GM23338 (cell line): ENCODE data around the gene BIRC5. TPM values are rescaled to one million over a fixed set of nuclear protein-coding genes. Genes with fewer than 3 reads are reported as not detected.

Source experiments
- ATAC-seq: fragments of 200-7000 bp; cut with Tn5 transposase; 3 replicates; pipeline ENCODE4 v1.9.1; 2020
- DNase-seq: peaks from one replicate; pipeline ENCODE4 v3.0.0-alpha.2; 2015; ENCODE audit warnings: low spot score
- H2AFZ ChIP-seq: fragments of 200-600 bp; sonication (generic); 2 replicates; pipeline ENCODE4 v1.8.0; 2016; ENCODE audit warnings: antibody characterized with exemption, mild to moderate bottlenecking, moderate library complexity
- H3F3A ChIP-seq: fragments of 200-600 bp; sonication (generic); replicated peaks from 2 replicates; pipeline ENCODE4 v1.8.0; 2017; ENCODE audit warnings: antibody characterized with exemption, mixed run types, low read depth
- H3K27ac ChIP-seq: fragments of 200-600 bp; sonication (generic); 2 replicates; pipeline ENCODE4 v1.6.1; 2016; ENCODE audit warnings: low read depth
- H3K27me3 ChIP-seq: fragments of 200-600 bp; sonication (generic); 2 replicates; pipeline ENCODE4 v1.8.0; 2016; ENCODE audit warnings: mild to moderate bottlenecking, mixed run types, moderate library complexity; ENCODE audit not compliant: insufficient read depth
- H3K36me3 ChIP-seq: fragments of 200-600 bp; sonication (generic); 2 replicates; pipeline ENCODE4 v1.8.0; 2016; ENCODE audit warnings: mild to moderate bottlenecking; ENCODE audit not compliant: insufficient read depth
- H3K4me1 ChIP-seq: fragments of 200-600 bp; sonication (generic); 2 replicates; pipeline ENCODE4 v1.8.0; 2016; ENCODE audit warnings: mild to moderate bottlenecking, moderate library complexity; ENCODE audit not compliant: insufficient read depth
- H3K4me2 ChIP-seq: fragments of 200-600 bp; sonication (generic); 2 replicates; pipeline ENCODE4 v1.7.1; 2017; ENCODE audit warnings: mixed run types
- H3K4me3 ChIP-seq: fragments of 200-600 bp; sonication (generic); 2 replicates; pipeline ENCODE4 v1.6.1; 2016; ENCODE audit warnings: mixed run types
- H3K79me2 ChIP-seq: fragments of 200-600 bp; sonication (generic); replicated peaks from 2 replicates; pipeline ENCODE4 v1.8.0; 2017; ENCODE audit warnings: mild to moderate bottlenecking; ENCODE audit not compliant: insufficient read depth
- H3K9me2 ChIP-seq: fragments of 200-600 bp; sonication (generic); 2 replicates; pipeline ENCODE4 v1.8.0; 2017; ENCODE audit not compliant: insufficient read depth
- H4K20me1 ChIP-seq: fragments of 200-600 bp; sonication (generic); replicated peaks from 2 replicates; pipeline ENCODE4 v1.8.0; 2017; ENCODE audit warnings: mild to moderate bottlenecking; ENCODE audit not compliant: insufficient read depth
- H3K27ac Mint-ChIP-seq: 2 replicates; pipeline ENCODE4 v1.8.0; 2020; ENCODE audit warnings: inconsistent platforms, mild to moderate bottlenecking, moderate library complexity, mixed read lengths
- H3K27me3 Mint-ChIP-seq: 3 replicates; pipeline ENCODE4 v1.8.0; 2022; ENCODE audit warnings: low read depth, mild to moderate bottlenecking, moderate library complexity, mixed read lengths, inconsistent platforms; ENCODE audit not compliant: insufficient read depth, poor library complexity
- H3K36me3 Mint-ChIP-seq: 3 replicates; pipeline ENCODE4 v1.8.0; 2021; ENCODE audit warnings: low read depth, mild to moderate bottlenecking, inconsistent platforms, moderate library complexity, mixed read lengths
- H3K4me1 Mint-ChIP-seq: 3 replicates; pipeline ENCODE4 v1.8.0; 2020; ENCODE audit warnings: mild to moderate bottlenecking, inconsistent platforms, mixed read lengths
- H3K4me3 Mint-ChIP-seq: 3 replicates; pipeline ENCODE4 v1.8.0; 2021; ENCODE audit warnings: moderate library complexity, mild to moderate bottlenecking, inconsistent platforms, mixed read lengths
- H3K9me3 Mint-ChIP-seq: 3 replicates; pipeline ENCODE4 v1.8.0; 2020; ENCODE audit warnings: moderate library complexity, mild to moderate bottlenecking, inconsistent platforms, mixed read lengths
- CREB1 ChIP-seq: fragments of 250-450 bp; sonication (Bioruptor Pico); IDR thresholded peaks from 2 replicates; pipeline ENCODE4 v1.5.0; 2020; ENCODE audit warnings: low read depth, mild to moderate bottlenecking, moderate library complexity
- EZH2 ChIP-seq: fragments of 200-600 bp; sonication (generic); IDR thresholded peaks from one replicate; pipeline ENCODE4 v1.8.0; 2017; ENCODE audit warnings: antibody characterized with exemption, mild to moderate bottlenecking, low read depth; ENCODE audit not compliant: unreplicated experiment
- EZH2phosphoT487 ChIP-seq: fragments of 200-600 bp; sonication (generic); IDR thresholded peaks from one replicate; pipeline ENCODE4 v1.8.1; 2018; ENCODE audit warnings: antibody characterized with exemption; ENCODE audit not compliant: unreplicated experiment
- NANOG ChIP-seq: IDR thresholded peaks from 2 replicates; pipeline ENCODE4 v1.6.1; 2016; ENCODE audit warnings: antibody characterized with exemption, borderline replicate concordance
- POLR2AphosphoS5 ChIP-seq: IDR thresholded peaks from 2 replicates; pipeline ENCODE4 v1.6.1; 2016; ENCODE audit warnings: antibody characterized with exemption, low read depth
- STAT1 ChIP-seq: IDR thresholded peaks from one replicate; pipeline ENCODE4 v1.6.1; 2016; ENCODE audit warnings: antibody characterized with exemption; ENCODE audit not compliant: unreplicated experiment
- ZNF114 ChIP-seq: fragments of 250-450 bp; sonication (Bioruptor Pico); IDR thresholded peaks from 2 replicates; pipeline ENCODE4 v1.5.0; 2020; ENCODE audit warnings: mild to moderate bottlenecking, moderate library complexity
- ZNF331 ChIP-seq: fragments of 250-450 bp; sonication (Bioruptor Pico); IDR thresholded peaks from 2 replicates; pipeline ENCODE4 v1.5.0; 2020; ENCODE audit warnings: low read depth, mild to moderate bottlenecking, moderate library complexity
- polyA plus RNA-seq: library from polyadenylated mRNA; unstranded; fragments of >200 nt; fragmentation: Nextera tagmentation; extraction: Ambion mirVana; gene quantifications from 2 replicates; pipeline ENCODE4 v1.2.1, GENCODE V29; 2016
- total RNA-seq: library from RNA; depleted of rRNA; stranded (reverse); fragments of >200 nt; shearing (Covaris generic); gene quantifications from 2 replicates; pipeline ENCODE4 v1.2.3, GENCODE V29; 2014
- TF ChIP-seq, protein P1 (sequence below): IDR thresholded peaks from one replicate; pipeline ENCODE4 v1.6.1; 2018; ENCODE audit warnings: antibody characterized with exemption; ENCODE audit not compliant: unreplicated experiment
- TF ChIP-seq, protein P2 (sequence below), 2 experiments: fragments of 200-600 bp in 1 of 2; sonication (generic) in 1 of 2; conservative IDR thresholded peaks; 2 replicates each; pipeline versions ENCODE4 v1.5.1 to v1.6.1; 2016 to 2017; ENCODE audit warnings: antibody characterized with exemption in 2 of 2, low read depth in 2 of 2, mild to moderate bottlenecking in 2 of 2, moderate library complexity in 1 of 2
- TF ChIP-seq, protein P3 (sequence below): IDR thresholded peaks from 2 replicates; pipeline ENCODE4 v1.6.1; 2016; ENCODE audit warnings: antibody characterized with exemption
- TF ChIP-seq, protein P4 (sequence below): fragments of 250-450 bp; sonication (Bioruptor Pico); IDR thresholded peaks from 2 replicates; pipeline ENCODE4 v1.5.0; 2020; ENCODE audit warnings: mild to moderate bottlenecking, moderate library complexity

Gene BIRC5
- total and polyA plus RNA-seq, 2 experiments from 2014 or later: 89.7 to 111 TPM

DNA sequence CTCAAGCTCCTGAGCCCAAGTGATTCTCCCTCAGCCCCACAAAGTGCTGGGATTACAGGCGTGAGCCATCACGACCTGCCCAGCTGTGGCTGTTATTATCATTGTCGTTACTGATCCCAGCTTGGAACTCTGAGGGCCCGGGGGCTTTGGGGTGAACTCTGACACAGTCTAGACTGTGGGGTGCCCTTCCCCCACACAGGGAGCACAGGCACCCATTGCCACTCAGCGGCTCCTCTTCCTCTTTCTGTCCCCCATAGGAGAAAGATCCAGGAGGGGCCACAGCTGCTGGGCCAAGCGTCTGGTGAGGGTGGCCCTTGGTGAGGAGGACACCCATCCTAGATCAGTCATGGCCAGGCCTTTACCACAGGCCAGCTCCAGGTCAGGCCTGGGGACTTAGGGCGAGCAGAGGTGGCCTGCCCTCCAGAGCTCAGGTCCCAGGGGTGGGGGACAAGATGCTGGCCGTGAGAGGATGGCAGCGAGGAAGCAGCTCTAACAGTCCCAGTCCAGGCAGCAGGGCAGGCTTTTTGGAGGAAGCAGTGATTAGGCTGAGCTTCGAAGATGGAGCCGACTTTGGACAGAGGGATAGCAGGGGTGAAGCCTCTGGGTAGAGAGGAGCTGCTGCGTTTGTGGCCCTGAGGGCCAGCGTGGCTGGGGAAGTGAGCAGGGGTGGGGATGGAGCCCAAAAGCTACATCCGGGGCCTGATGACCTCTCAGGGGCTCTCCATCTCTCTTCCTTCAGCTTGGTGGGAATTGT lies 42.1 kb downstream of the BIRC5 start:
- H3F3A ChIP-seq: peaks cover 10% of the 10 kb centered on the region
- H3K27ac ChIP-seq: no peak overlapping the region
- Mint-ChIP-seq H3K4me3 (no peak overlapping the region), H3K27me3 (peaks cover 16% of the 10 kb centered on the region), H3K4me1 (peaks cover 41% of the 10 kb centered on the region), H3K36me3 (no peaks in the 10 kb centered on the region), H3K9me3 (no peaks in the 10 kb centered on the region), H3K27ac (no peak overlapping the region)
- TF ChIP-seq EZH2phosphoT487 (no peak), NANOG (no peak), CREB1 (CRISPR knock-in tag) (no peak), STAT1 (no peak), ZNF331 (CRISPR knock-in tag) (no peak), POLR2AphosphoS5 (no peak), EZH2 (no peak), ZNF114 (CRISPR knock-in tag) (no peak)
- TF ChIP-seq, protein P1, sequence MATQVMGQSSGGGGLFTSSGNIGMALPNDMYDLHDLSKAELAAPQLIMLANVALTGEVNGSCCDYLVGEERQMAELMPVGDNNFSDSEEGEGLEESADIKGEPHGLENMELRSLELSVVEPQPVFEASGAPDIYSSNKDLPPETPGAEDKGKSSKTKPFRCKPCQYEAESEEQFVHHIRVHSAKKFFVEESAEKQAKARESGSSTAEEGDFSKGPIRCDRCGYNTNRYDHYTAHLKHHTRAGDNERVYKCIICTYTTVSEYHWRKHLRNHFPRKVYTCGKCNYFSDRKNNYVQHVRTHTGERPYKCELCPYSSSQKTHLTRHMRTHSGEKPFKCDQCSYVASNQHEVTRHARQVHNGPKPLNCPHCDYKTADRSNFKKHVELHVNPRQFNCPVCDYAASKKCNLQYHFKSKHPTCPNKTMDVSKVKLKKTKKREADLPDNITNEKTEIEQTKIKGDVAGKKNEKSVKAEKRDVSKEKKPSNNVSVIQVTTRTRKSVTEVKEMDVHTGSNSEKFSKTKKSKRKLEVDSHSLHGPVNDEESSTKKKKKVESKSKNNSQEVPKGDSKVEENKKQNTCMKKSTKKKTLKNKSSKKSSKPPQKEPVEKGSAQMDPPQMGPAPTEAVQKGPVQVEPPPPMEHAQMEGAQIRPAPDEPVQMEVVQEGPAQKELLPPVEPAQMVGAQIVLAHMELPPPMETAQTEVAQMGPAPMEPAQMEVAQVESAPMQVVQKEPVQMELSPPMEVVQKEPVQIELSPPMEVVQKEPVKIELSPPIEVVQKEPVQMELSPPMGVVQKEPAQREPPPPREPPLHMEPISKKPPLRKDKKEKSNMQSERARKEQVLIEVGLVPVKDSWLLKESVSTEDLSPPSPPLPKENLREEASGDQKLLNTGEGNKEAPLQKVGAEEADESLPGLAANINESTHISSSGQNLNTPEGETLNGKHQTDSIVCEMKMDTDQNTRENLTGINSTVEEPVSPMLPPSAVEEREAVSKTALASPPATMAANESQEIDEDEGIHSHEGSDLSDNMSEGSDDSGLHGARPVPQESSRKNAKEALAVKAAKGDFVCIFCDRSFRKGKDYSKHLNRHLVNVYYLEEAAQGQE: no peak
- TF ChIP-seq, protein P2, sequence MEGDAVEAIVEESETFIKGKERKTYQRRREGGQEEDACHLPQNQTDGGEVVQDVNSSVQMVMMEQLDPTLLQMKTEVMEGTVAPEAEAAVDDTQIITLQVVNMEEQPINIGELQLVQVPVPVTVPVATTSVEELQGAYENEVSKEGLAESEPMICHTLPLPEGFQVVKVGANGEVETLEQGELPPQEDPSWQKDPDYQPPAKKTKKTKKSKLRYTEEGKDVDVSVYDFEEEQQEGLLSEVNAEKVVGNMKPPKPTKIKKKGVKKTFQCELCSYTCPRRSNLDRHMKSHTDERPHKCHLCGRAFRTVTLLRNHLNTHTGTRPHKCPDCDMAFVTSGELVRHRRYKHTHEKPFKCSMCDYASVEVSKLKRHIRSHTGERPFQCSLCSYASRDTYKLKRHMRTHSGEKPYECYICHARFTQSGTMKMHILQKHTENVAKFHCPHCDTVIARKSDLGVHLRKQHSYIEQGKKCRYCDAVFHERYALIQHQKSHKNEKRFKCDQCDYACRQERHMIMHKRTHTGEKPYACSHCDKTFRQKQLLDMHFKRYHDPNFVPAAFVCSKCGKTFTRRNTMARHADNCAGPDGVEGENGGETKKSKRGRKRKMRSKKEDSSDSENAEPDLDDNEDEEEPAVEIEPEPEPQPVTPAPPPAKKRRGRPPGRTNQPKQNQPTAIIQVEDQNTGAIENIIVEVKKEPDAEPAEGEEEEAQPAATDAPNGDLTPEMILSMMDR (conservative IDR thresholded peaks at IDR 0.05; ENCODE audit: low read depth in 2 of 2): no peak
- TF ChIP-seq, protein P3, sequence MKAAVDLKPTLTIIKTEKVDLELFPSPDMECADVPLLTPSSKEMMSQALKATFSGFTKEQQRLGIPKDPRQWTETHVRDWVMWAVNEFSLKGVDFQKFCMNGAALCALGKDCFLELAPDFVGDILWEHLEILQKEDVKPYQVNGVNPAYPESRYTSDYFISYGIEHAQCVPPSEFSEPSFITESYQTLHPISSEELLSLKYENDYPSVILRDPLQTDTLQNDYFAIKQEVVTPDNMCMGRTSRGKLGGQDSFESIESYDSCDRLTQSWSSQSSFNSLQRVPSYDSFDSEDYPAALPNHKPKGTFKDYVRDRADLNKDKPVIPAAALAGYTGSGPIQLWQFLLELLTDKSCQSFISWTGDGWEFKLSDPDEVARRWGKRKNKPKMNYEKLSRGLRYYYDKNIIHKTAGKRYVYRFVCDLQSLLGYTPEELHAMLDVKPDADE: no peak
- TF ChIP-seq, protein P4, sequence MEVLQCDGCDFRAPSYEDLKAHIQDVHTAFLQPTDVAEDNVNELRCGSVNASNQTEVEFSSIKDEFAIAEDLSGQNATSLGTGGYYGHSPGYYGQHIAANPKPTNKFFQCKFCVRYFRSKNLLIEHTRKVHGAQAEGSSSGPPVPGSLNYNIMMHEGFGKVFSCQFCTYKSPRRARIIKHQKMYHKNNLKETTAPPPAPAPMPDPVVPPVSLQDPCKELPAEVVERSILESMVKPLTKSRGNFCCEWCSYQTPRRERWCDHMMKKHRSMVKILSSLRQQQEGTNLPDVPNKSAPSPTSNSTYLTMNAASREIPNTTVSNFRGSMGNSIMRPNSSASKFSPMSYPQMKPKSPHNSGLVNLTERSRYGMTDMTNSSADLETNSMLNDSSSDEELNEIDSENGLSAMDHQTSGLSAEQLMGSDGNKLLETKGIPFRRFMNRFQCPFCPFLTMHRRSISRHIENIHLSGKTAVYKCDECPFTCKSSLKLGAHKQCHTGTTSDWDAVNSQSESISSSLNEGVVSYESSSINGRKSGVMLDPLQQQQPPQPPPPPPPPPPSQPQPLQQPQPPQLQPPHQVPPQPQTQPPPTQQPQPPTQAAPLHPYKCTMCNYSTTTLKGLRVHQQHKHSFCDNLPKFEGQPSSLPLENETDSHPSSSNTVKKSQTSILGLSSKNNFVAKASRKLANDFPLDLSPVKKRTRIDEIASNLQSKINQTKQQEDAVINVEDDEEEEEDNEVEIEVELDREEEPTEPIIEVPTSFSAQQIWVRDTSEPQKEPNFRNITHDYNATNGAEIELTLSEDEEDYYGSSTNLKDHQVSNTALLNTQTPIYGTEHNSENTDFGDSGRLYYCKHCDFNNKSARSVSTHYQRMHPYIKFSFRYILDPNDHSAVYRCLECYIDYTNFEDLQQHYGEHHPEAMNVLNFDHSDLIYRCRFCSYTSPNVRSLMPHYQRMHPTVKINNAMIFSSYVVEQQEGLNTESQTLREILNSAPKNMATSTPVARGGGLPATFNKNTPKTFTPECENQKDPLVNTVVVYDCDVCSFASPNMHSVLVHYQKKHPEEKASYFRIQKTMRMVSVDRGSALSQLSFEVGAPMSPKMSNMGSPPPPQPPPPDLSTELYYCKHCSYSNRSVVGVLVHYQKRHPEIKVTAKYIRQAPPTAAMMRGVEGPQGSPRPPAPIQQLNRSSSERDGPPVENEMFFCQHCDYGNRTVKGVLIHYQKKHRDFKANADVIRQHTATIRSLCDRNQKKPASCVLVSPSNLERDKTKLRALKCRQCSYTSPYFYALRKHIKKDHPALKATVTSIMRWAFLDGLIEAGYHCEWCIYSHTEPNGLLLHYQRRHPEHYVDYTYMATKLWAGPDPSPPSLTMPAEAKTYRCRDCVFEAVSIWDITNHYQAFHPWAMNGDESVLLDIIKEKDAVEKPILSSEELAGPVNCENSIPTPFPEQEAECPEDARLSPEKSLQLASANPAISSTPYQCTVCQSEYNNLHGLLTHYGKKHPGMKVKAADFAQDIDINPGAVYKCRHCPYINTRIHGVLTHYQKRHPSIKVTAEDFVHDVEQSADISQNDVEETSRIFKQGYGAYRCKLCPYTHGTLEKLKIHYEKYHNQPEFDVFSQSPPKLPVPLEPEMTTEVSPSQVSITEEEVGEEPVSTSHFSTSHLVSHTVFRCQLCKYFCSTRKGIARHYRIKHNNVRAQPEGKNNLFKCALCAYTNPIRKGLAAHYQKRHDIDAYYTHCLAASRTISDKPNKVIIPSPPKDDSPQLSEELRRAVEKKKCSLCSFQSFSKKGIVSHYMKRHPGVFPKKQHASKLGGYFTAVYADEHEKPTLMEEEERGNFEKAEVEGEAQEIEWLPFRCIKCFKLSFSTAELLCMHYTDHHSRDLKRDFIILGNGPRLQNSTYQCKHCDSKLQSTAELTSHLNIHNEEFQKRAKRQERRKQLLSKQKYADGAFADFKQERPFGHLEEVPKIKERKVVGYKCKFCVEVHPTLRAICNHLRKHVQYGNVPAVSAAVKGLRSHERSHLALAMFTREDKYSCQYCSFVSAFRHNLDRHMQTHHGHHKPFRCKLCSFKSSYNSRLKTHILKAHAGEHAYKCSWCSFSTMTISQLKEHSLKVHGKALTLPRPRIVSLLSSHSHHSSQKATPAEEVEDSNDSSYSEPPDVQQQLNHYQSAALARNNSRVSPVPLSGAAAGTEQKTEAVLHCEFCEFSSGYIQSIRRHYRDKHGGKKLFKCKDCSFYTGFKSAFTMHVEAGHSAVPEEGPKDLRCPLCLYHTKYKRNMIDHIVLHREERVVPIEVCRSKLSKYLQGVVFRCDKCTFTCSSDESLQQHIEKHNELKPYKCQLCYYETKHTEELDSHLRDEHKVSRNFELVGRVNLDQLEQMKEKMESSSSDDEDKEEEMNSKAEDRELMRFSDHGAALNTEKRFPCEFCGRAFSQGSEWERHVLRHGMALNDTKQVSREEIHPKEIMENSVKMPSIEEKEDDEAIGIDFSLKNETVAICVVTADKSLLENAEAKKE (CRISPR knock-in tag): no peak
- no peaks in the 10 kb centered on the region for H4K20me1 ChIP-seq
- H3K79me2 ChIP-seq: no peaks in the 10 kb centered on the region
- H3K4me2 ChIP-seq: no peak overlapping the region
- ATAC-seq (no peak), DNase-seq (no peak)
- H3K36me3 ChIP-seq: no peaks in the 10 kb centered on the region
- H2AFZ ChIP-seq: no peak overlapping the region
- no peaks in the 10 kb centered on the region for H3K9me2 ChIP-seq
- peaks cover 20% of the 10 kb centered on the region for H3K4me1 ChIP-seq
- H3K4me3 ChIP-seq: no peak overlapping the region
- H3K27me3 ChIP-seq: no peaks in the 10 kb centered on the region
